Measurements from ENCODE around the gene CSRNP3. TPM values are rescaled to one million over a fixed set of nuclear protein-coding genes. Genes with fewer than 3 reads are reported as not detected.

Gene CSRNP3
- total RNA-seq, 2 donors from 2014 or later: 8.3 to 16.1 TPM

DNA sequence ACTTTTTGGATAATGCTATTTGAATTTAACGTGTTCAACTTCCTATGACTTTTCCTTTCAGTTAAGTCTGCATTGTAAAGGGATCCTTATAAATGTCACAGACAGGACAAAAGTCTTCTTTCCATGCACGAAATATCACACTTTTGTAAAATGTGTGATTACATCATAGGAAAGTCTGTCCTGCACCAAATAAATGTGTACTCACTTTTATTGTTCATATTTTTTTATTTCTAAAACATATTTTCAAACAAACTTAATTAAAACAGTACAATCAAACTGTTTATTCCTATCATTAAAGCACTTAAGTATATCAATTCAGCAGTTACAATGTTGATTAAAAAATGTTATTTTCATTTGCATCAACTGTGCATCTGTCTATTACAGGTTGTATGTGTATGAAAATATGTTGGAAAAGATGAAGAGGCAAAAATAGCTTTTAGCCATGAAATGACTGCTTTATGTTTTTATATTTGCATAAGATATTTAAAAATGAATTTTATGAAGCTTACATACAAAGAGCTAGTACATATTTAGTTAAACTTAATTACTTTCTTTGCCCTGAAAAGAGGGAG, 105.6 kb downstream of the CSRNP3 start:
- Histone ChIP-seq H3K9me3 (ENCODE audit: control insufficient read depth, low read length) (no peaks in the 10 kb centered on the region), H3K9ac (ENCODE audit: extremely low read depth, low read length, poor library complexity, severe bottlenecking) (no peak overlapping the region), H3K4me3 (ENCODE audit: low read length) (no peak overlapping the region), H3K4me1 (ENCODE audit: control insufficient read depth, insufficient read depth, low read length) (no peaks in the 10 kb centered on the region), H3K36me3 (ENCODE audit: control insufficient read depth, insufficient read depth, low read length) (no peaks in the 10 kb centered on the region), H3K27ac (ENCODE audit: low read depth, low read length) (no peak overlapping the region), H3K27me3 (ENCODE audit: control insufficient read depth, insufficient read depth, low read length, poor library complexity, severe bottlenecking) (no peaks in the 10 kb centered on the region)
- TF ChIP-seq, protein P1, sequence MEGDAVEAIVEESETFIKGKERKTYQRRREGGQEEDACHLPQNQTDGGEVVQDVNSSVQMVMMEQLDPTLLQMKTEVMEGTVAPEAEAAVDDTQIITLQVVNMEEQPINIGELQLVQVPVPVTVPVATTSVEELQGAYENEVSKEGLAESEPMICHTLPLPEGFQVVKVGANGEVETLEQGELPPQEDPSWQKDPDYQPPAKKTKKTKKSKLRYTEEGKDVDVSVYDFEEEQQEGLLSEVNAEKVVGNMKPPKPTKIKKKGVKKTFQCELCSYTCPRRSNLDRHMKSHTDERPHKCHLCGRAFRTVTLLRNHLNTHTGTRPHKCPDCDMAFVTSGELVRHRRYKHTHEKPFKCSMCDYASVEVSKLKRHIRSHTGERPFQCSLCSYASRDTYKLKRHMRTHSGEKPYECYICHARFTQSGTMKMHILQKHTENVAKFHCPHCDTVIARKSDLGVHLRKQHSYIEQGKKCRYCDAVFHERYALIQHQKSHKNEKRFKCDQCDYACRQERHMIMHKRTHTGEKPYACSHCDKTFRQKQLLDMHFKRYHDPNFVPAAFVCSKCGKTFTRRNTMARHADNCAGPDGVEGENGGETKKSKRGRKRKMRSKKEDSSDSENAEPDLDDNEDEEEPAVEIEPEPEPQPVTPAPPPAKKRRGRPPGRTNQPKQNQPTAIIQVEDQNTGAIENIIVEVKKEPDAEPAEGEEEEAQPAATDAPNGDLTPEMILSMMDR (conservative IDR thresholded peaks at IDR 0.05): no peak
- no peak for DNase-seq
- no peaks in the 10 kb centered on the region for H3K36me3 Mint-ChIP-seq (ENCODE audit: low read depth)
- no peak overlapping the region for H3K4me3 Mint-ChIP-seq
- 86% methylated on average over 2 of the region's 2 CpGs; no CpG with 5 or more reads in 1 of the 2 experiments for WGBS, 2 experiments (ENCODE audit: insufficient coverage in 1 of 2, insufficient read length in 1 of 2)
- H3K9me3 Mint-ChIP-seq: no peaks in the 10 kb centered on the region
- H3K27ac Mint-ChIP-seq: no peak overlapping the region
- H3K27me3 Mint-ChIP-seq (ENCODE audit: insufficient read depth): no peaks in the 10 kb centered on the region
- peaks cover 5% of the 10 kb centered on the region for H3K4me1 Mint-ChIP-seq

- no peak overlapping the region for H3K4me3 ChIP-seq (ENCODE audit: low read length)
- H3K4me3 Mint-ChIP-seq: no peak overlapping the region
- H3K27ac ChIP-seq (ENCODE audit: low read depth, low read length): no peak overlapping the region
- H3K9me3 Mint-ChIP-seq: no peaks in the 10 kb centered on the region
- TF ChIP-seq, protein P1 (conservative IDR thresholded peaks at IDR 0.05): no peak
- no peaks in the 10 kb centered on the region for H3K9me3 ChIP-seq (ENCODE audit: control insufficient read depth, low read length)
- no peak for DNase-seq
- H3K9ac ChIP-seq (ENCODE audit: extremely low read depth, low read length, poor library complexity, severe bottlenecking): no peak overlapping the region
- H3K27me3 ChIP-seq (ENCODE audit: control insufficient read depth, insufficient read depth, low read length, poor library complexity, severe bottlenecking): no peaks in the 10 kb centered on the region
- no peaks in the 10 kb centered on the region for H3K4me1 ChIP-seq (ENCODE audit: control insufficient read depth, insufficient read depth, low read length)
- no peaks in the 10 kb centered on the region for H3K36me3 Mint-ChIP-seq (ENCODE audit: low read depth)
- 75 to 92% methylated on average over 1 to 3 of the region's 3 CpGs for WGBS, 2 experiments (ENCODE audit: insufficient coverage in 1 of 2, insufficient read length in 1 of 2)
- no peak overlapping the region for H3K27ac Mint-ChIP-seq
- no peaks in the 10 kb centered on the region for H3K27me3 Mint-ChIP-seq (ENCODE audit: insufficient read depth)
- H3K36me3 ChIP-seq (ENCODE audit: control insufficient read depth, insufficient read depth, low read length): no peaks in the 10 kb centered on the region
- peaks cover 5% of the 10 kb centered on the region for H3K4me1 Mint-ChIP-seq
Observed at GRCh38 chr2:165576409-165577154, 107.1 kb downstream of the CSRNP3 start.

- 91 to 96% methylated on average over 3 of the region's 3 CpGs for WGBS, 2 experiments (ENCODE audit: insufficient coverage in 1 of 2, insufficient read length in 1 of 2)
- Histone ChIP-seq H3K4me1 (ENCODE audit: control insufficient read depth, insufficient read depth, low read length) (no peaks in the 10 kb centered on the region), H3K4me3 (ENCODE audit: low read length) (no peak overlapping the region), H3K9ac (ENCODE audit: extremely low read depth, low read length, poor library complexity, severe bottlenecking) (no peak overlapping the region), H3K27ac (ENCODE audit: low read depth, low read length) (no peak overlapping the region), H3K36me3 (ENCODE audit: control insufficient read depth, insufficient read depth, low read length) (no peaks in the 10 kb centered on the region), H3K27me3 (ENCODE audit: control insufficient read depth, insufficient read depth, low read length, poor library complexity, severe bottlenecking) (no peaks in the 10 kb centered on the region), H3K9me3 (ENCODE audit: control insufficient read depth, low read length) (no peaks in the 10 kb centered on the region)
- DNase-seq: no peak
- TF ChIP-seq, protein P1 (conservative IDR thresholded peaks at IDR 0.05): no peak
- Mint-ChIP-seq H3K4me3 (no peak overlapping the region), H3K9me3 (no peaks in the 10 kb centered on the region), H3K4me1 (no peaks in the 10 kb centered on the region), H3K36me3 (ENCODE audit: low read depth) (no peaks in the 10 kb centered on the region), H3K27ac (no peak overlapping the region), H3K27me3 (ENCODE audit: insufficient read depth) (no peaks in the 10 kb centered on the region)
Observed at GRCh38 chr2:165582409-165582808, 112.9 kb downstream of the CSRNP3 start.

Measured in endodermal cell (in vitro differentiated cells).